Pancreas (tissue), 10 donors: ENCODE data around the gene LAG3. TPM values are rescaled to one million over a fixed set of nuclear protein-coding genes. Genes with fewer than 3 reads are reported as not detected.

Experiments
- ATAC-seq, 4 donors: fragments of 200-7000 bp; cut with Tn5 transposase; one replicate each; pipeline versions ENCODE4 v1.8.0 to v1.9.1; 2020; ENCODE audit warnings: mild to moderate bottlenecking in 4 of 4, moderate library complexity in 4 of 4
- DNase-seq, 6 donors: peaks; one replicate each; pipeline ENCODE4 v3.0.0-alpha.2; 2020
- FAIRE-seq: peaks from 2 replicates; lab custom pipeline; 2012; peaks lifted over from hg19 to GRCh38; lab: Jason Lieb, UNC
- H3K27ac ChIP-seq, 4 donors: fragments of 200-600 bp; sonication (generic); 1 replicate in 3 of 4; 2 replicates in 1 of 4; pipeline versions ENCODE4 v1.5.0 to v1.8.0; 2020
- H3K27me3 ChIP-seq, 4 donors: fragments of 200-600 bp; one replicate each; pipeline ENCODE4 v1.8.0; 2021
- H3K36me3 ChIP-seq, 3 donors: fragments of 200-600 bp; sonication (generic) in 1 of 3; one replicate each; pipeline versions ENCODE4 v1.5.0 to v1.8.0; 2020 to 2021
- H3K4me1 ChIP-seq, 3 donors: fragments of 200-600 bp; one replicate each; pipeline ENCODE4 v1.8.0; 2021
- H3K4me3 ChIP-seq, 4 donors: fragments of 200-600 bp; sonication (generic) in 2 of 4; one replicate each; pipeline versions ENCODE4 v1.5.0 to v1.8.0; 2020 to 2021
- H3K9me3 ChIP-seq, 4 donors: fragments of 200-600 bp; one replicate each; pipeline ENCODE4 v1.8.0; 2021
- CTCF ChIP-seq, 4 donors: fragments of 200-600 bp; sonication (generic) in 3 of 4; IDR thresholded peaks; one replicate each; pipeline versions ENCODE4 v1.5.0 to v1.8.0; 2021; ENCODE audit warnings: antibody characterized with exemption in 4 of 4
- WGBS, 2 donors: extraction: QIAGEN DNeasy Blood & Tissue Kit; methylation state at CpG; one replicate each; pipeline ENCODE4 v1.1.7; 2013; 5-methylcytosine and 5-hydroxymethylcytosine counted together
- intact Hi-C, 3 donors: fragments of 100-400 bp; cut with DNase I; formaldehyde crosslinking; loops; one replicate each; pipeline versions ENCODE4 v1.11.1 to v1.14.2; 2022
- polyA plus RNA-seq, 2 donors: library from polyadenylated mRNA; stranded (reverse); fragments of 200-250 nt; gene quantifications; one replicate each; pipeline ENCODE4 v1.2.3, GENCODE V29; 2013
- total RNA-seq, 6 donors: library from RNA; stranded (reverse); fragmentation: NEBNext Ultra II Directional in 4 of 6; extraction: Animal tissue kit (Norgen Biotek cat#: 25700) in 4 of 6; gene quantifications; one replicate each; pipeline versions ENCODE4 v1.2.1 to v1.2.4, GENCODE V29; 2021 to 2023
- donor health status: healthy with polysubstance abuse.
- donor health status: DM: no; HTN: no; CAD: no; lungs with moderate emphysema.
- donor health status: DM: no; HTN: no; CAD: no.
- donor health status: control.
- donor health status: control.
- donor health status: Bipolar disorder and iron deficiency.
- donor health status: DM: yes; HTN: yes; CAD: no.
- donor health status: DM: no; HTN: no; CAD: no.
- donor health status: DM: no; HTN: no; CAD: no.
- donor health status: DM: yes; HTN: yes; CAD: no.

LAG3 gene
- total and polyA plus RNA-seq, 8 donors: 0.15 to 0.91 (median 0.22) TPM; not detected in 1

- whole genome bisulfite sequencing, 2 donors: 93 to 94% methylated on average over 7 of the region's 7 CpGs
- intact Hi-C loops: no loop called here
- Histone ChIP-seq H3K27me3 (no peaks in the 10 kb centered on the region), H3K9me3 (no peaks in the 10 kb centered on the region), H3K4me1 (peaks cover 0 to 6% (median 0%) of the 10 kb centered on the region in 3 donors), H3K4me3 (no peak overlapping the region), H3K27ac (no peak overlapping the region), H3K36me3 (peaks cover 0 to 13% (median under 1%) of the 10 kb centered on the region in 3 donors)
- ATAC-seq (no peak), FAIRE-seq (no peak), DNase-seq (no peak)
- no peak for TF ChIP-seq CTCF (IDR thresholded peaks at IDR 0.05)
These were observed 47.0 kb upstream of the LAG3 start for GRCh38 chr12:6725350-6725749.

GRCh38 chr12:6729186-6729585, 43.1 kb upstream of the LAG3 start:
- WGBS, 2 donors: 92 to 96% methylated on average over 18 of the region's 18 CpGs
- H3K27me3 ChIP-seq: no peaks in the 10 kb centered on the region
- H3K9me3 ChIP-seq: no peaks in the 10 kb centered on the region
- no peak overlapping the region for H3K4me3 ChIP-seq
- FAIRE-seq: no peak
- ATAC-seq: no peak
- no peak for DNase-seq
- TF ChIP-seq CTCF (IDR thresholded peaks at IDR 0.05): no peak
- H3K36me3 ChIP-seq: peaks cover 0 to 28% (median 10%) of the 10 kb centered on the region in 3 donors
- intact Hi-C loops: no loop called here
- H3K4me1 ChIP-seq: peaks cover 0 to 6% (median 0%) of the 10 kb centered on the region in 3 donors
- H3K27ac ChIP-seq: no peak overlapping the region

- Histone ChIP-seq H3K4me1 (no peaks in the 10 kb centered on the region), H3K27ac (no peak overlapping the region), H3K27me3 (no peaks in the 10 kb centered on the region), H3K36me3 (peaks cover 0 to 28% (median 10%) of the 10 kb centered on the region in 3 donors), H3K4me3 (no peak overlapping the region), H3K9me3 (no peaks in the 10 kb centered on the region)
- FAIRE-seq (no peak), DNase-seq (no peak), ATAC-seq (no peak)
- intact Hi-C loops: loop anchor here in 2 of 3 donors (5.0 to 10.0 kb wide), 2 partner anchors 95 to 107 kb away; partner anchors contain the start of genes GPR162 (in 1 of the 2) and P3H3 (in 1 of the 2)
- no peak for TF ChIP-seq CTCF (IDR thresholded peaks at IDR 0.05)
- 89 to 91% methylated on average over 8 of the region's 8 CpGs for WGBS, 2 donors
These were observed 42.2 kb upstream of the LAG3 start for GRCh38 chr12:6730169-6730568.

- Histone ChIP-seq H3K36me3 (peaks cover 0 to 21% (median 10%) of the 10 kb centered on the region in 3 donors), H3K4me1 (no peaks in the 10 kb centered on the region), H3K4me3 (no peak overlapping the region), H3K27me3 (no peaks in the 10 kb centered on the region), H3K9me3 (no peaks in the 10 kb centered on the region), H3K27ac (no peak overlapping the region)
- no peak for TF ChIP-seq CTCF (IDR thresholded peaks at IDR 0.05)
- intact Hi-C loops: loop anchor here in 2 of 3 donors (5.0 to 10.0 kb wide), 3 partner anchors 48 to 103 kb away; partner anchors contain the start of genes GPR162 (in 1 of the 2) and P3H3 (in 1 of the 2)
- DNase-seq (no peak), FAIRE-seq (no peak), ATAC-seq (no peak)
- 76 to 80% methylated on average over 10 of the region's 10 CpGs for WGBS, 2 donors
These were observed 37.6 kb upstream of the LAG3 start for GRCh38 chr12:6734506-6735387.
